Mucosa of stomach (tissue), 1 donor: ENCODE results near the gene KIAA1328.

Source experiments
- H3K27me3 ChIP-seq: one replicate; pipeline ENCODE4 v1.7.0; 2013; ENCODE audit warnings: mild to moderate bottlenecking, low read length; ENCODE audit not compliant: control insufficient read depth, insufficient read depth
- H3K36me3 ChIP-seq: one replicate; pipeline ENCODE4 v1.7.0; 2013; ENCODE audit warnings: low read length; ENCODE audit not compliant: control insufficient read depth, insufficient read depth
- H3K4me1 ChIP-seq: one replicate; pipeline ENCODE4 v1.7.0; 2013; ENCODE audit warnings: mild to moderate bottlenecking, low read length; ENCODE audit not compliant: control insufficient read depth, insufficient read depth
- H3K4me3 ChIP-seq: one replicate; pipeline ENCODE4 v1.7.0; 2013; ENCODE audit warnings: low read length
- H3K9ac ChIP-seq: one replicate; pipeline ENCODE4 v1.7.0; 2013; ENCODE audit warnings: mild to moderate bottlenecking, low read length, moderate library complexity
- H3K9me3 ChIP-seq: one replicate; pipeline ENCODE4 v1.7.0; 2013; ENCODE audit warnings: mild to moderate bottlenecking, low read length, moderate library complexity; ENCODE audit not compliant: control insufficient read depth
- donor health status: Pancreatic carcinoma.

Gene KIAA1328

DNA sequence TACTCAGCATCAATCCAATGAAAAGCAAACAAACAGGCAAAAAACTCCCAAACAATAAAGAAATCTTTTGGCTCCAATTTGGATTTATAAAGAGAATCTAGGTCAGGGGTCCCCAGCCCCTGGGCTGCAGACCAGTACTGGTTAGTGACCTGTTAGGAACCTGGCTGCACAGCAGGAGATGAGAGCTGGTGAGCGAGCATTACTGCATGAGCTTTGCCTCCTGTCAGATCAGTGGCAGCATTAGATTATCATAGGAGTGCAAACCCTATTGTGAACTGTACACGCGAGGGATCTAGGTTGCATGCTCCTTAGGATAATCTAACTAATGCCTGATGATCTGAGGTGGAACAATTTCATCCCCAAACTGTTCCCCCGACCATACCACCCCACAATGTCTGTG lies 102.2 kb downstream of the KIAA1328 start:
- H3K27me3 ChIP-seq = no peaks in the 10 kb centered on the region
- H3K4me3 ChIP-seq = no peak overlapping the region
- H3K9me3 ChIP-seq = no peaks in the 10 kb centered on the region
- no peak overlapping the region for H3K9ac ChIP-seq
- H3K36me3 ChIP-seq = no peaks in the 10 kb centered on the region
- no peaks in the 10 kb centered on the region for H3K4me1 ChIP-seq

DNA sequence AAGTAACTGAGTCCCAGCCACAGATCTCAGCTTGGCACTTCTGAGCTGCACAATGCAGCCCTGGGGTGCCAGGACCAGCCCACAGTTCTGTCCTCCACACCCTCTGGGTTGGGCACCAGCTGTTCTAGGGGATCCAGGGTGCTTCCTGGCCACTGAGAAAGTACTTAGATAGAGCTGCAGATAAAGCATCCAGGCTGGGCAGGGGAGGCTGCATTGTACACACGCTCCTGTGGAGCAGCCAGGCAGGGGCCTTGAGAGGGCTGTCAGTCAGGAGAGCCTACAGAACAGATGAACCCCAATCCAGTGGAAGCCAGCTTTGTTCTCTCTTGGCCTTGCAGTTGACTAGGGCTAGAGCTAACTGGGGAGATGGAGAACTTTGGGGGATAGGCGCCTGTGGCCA lies 104.6 kb downstream of the KIAA1328 start:
- Histone ChIP-seq H3K9ac (no peak overlapping the region), H3K9me3 (no peaks in the 10 kb centered on the region), H3K4me3 (no peak overlapping the region), H3K4me1 (no peaks in the 10 kb centered on the region), H3K27me3 (no peaks in the 10 kb centered on the region), H3K36me3 (no peaks in the 10 kb centered on the region)

DNA sequence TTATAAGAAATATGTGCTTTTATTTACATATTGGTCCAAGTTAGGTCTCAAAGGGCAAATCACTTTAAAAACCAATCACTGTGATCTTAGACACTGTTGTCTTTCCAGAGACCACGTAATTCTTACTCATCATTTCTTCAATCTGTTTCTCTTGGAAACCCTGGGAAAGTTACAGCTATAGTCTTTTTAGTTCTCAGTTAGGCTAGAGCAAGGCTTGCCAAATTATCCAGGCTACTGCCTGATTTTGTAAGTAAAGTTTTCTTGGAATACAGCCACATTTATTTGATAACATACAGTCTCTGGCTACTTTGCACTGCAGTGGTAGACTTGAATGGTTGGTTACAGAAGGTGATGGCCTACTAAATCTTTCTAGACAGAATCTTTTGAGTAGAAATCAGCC lies 106.0 kb downstream of the KIAA1328 start:
- H3K27me3 ChIP-seq = no peaks in the 10 kb centered on the region
- H3K36me3 ChIP-seq = no peaks in the 10 kb centered on the region
- H3K4me1 ChIP-seq = no peaks in the 10 kb centered on the region
- no peak overlapping the region for H3K9ac ChIP-seq
- H3K4me3 ChIP-seq = no peak overlapping the region
- H3K9me3 ChIP-seq = no peaks in the 10 kb centered on the region

DNA sequence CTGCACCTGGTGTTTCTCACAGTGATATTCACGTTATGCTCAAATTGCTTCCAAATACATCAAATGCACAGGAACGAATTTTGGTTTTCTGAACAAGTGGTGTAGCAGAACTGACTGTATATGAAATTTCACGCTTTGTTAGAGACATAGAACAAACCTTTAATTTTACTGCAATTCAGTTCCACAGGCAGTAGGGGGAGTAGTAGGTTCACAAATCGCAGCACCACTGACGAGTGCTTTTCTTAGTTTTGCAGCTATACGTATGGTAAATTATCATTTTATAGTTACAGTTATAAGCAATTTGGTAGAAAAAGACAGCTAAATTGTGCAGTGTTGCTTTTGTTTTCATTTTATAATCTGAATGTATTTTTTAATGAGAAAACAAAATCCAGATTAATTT lies 113.3 kb downstream of the KIAA1328 start:
- no peaks in the 10 kb centered on the region for H3K9me3 ChIP-seq
- no peaks in the 10 kb centered on the region for H3K4me1 ChIP-seq
- H3K36me3 ChIP-seq = no peaks in the 10 kb centered on the region
- H3K4me3 ChIP-seq = no peak overlapping the region
- no peak overlapping the region for H3K9ac ChIP-seq
- no peaks in the 10 kb centered on the region for H3K27me3 ChIP-seq

DNA sequence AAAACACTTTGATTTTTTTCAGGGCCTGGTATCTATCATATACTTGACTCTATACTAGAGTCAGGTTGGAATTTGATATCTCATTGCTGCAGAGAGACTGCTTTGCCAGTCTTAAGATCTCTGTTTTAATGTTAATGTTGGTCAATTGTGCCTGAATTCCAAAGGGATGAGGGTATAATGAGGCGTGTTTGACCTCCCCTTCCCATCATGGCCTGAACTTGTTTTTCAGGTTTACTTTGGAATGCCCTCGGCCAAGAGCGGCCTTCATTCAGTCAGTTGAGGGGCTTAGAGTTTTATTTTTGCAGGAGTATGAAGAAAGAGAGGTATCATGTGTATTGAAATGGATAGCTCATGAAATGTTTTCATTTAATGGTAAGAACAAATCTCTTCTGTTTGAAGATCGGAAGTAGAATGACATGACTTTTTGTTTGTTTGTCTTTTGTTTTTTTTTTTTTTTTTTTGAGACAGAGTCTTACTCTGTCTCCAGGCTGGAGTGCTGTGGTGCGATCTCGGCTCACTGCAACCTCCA lies 119.0 kb downstream of the KIAA1328 start:
- H3K27me3 ChIP-seq = no peaks in the 10 kb centered on the region
- H3K36me3 ChIP-seq = no peaks in the 10 kb centered on the region
- no peak overlapping the region for H3K4me3 ChIP-seq
- no peaks in the 10 kb centered on the region for H3K4me1 ChIP-seq
- no peak overlapping the region for H3K9ac ChIP-seq
- H3K9me3 ChIP-seq = no peaks in the 10 kb centered on the region

DNA sequence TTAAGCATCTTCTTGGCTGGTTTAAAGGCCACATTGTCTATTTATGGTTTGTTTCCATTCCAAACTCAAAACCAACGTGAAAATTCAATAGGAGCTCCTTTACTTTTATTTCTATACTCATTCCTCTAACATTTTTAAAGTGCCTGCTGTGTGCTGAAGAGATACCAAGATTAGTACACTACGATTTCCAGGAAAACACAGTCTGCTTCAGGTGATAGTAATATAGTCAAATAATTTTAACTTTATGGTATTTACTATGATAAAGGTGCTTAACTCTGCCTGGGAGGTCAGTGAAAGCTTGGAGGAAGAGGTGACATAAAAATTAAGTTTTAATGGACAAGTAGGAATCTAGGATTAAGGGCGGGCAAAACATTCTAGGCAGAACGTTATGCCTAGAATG lies 121.4 kb downstream of the KIAA1328 start:
- Histone ChIP-seq H3K4me3 (no peak overlapping the region), H3K36me3 (no peaks in the 10 kb centered on the region), H3K27me3 (no peaks in the 10 kb centered on the region), H3K9ac (no peak overlapping the region), H3K4me1 (no peaks in the 10 kb centered on the region), H3K9me3 (no peaks in the 10 kb centered on the region)

DNA sequence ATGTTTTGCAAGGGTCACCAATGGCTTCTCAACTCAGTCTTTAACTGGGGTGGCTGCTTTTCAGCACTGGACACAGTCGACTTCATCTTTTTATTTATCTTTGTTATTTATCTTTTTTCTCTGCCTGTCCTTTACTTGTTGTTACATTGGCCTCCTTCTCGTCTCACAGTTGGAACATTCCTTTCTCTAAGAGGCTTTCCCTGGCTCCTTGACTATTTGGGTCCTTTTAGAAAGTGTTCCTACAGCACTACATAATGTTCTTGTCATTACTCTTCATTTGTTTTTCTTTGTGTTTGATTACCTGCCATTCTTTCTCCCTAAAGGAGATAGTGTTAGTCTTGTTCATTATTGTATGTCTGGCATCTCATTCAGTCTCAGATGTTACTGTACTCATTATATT lies 122.0 kb downstream of the KIAA1328 start:
- Histone ChIP-seq H3K36me3 (no peaks in the 10 kb centered on the region), H3K27me3 (no peaks in the 10 kb centered on the region), H3K9me3 (no peaks in the 10 kb centered on the region), H3K4me1 (no peaks in the 10 kb centered on the region), H3K4me3 (no peak overlapping the region), H3K9ac (no peak overlapping the region)

DNA sequence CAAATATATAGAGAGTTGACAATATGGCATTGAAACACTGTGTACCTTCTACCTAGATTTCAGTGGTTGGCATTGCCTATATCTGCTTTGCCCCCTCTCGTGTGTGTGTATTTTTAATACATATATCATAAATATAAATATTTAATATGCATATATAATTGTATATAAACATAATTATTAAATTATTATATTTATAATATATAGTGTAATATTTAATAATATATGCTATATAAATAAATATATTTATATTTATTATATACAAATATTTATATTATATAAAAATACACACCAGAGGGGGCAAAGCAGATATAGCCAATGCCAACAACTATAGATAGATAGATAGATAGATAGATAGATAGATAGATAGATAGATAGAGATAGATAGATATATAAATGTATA lies 124.1 kb downstream of the KIAA1328 start:
- Histone ChIP-seq H3K9me3 (no peaks in the 10 kb centered on the region), H3K36me3 (no peaks in the 10 kb centered on the region), H3K9ac (no peak overlapping the region), H3K4me3 (no peak overlapping the region), H3K27me3 (no peaks in the 10 kb centered on the region), H3K4me1 (no peaks in the 10 kb centered on the region)

DNA sequence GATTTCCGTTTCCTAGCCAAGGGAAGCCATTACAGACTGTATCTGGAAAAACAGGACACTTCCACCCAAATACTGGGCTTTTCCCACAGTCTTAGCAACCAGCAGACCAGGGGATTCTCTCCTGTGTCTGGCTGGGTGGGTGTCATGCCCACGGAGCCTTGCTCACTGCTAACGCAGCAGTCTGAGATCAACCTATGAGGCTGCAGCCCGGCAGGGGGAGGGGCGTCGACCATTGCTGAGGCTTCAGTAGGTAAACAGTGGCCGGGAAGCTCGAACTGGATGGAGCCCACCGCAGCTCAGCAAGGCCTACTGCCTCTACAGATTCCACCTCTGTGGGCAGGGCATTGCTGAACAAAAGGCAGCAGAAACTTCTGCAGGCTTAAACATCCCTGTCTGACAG lies 131.1 kb downstream of the KIAA1328 start:
- Histone ChIP-seq H3K9ac (no peak overlapping the region), H3K27me3 (no peaks in the 10 kb centered on the region)

DNA sequence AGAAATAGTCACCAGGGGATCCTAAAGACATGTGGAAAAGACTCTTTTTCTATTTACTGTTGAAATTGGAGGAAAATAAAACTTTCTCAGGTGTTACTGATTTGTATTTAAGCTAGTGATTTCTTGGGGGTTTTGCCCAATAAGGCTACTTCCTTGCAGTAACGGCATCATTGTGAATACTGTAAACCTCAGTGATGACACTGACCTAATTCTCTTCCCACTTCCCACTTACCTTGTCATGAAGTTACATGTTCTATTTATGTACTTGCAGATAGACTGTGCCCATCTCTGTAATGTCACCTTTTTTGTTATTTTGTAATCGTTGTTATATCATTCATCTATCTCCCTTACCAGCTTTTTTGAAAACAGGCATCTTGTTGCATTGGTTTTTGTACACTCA lies 134.5 kb downstream of the KIAA1328 start:
- H3K27me3 ChIP-seq = no peaks in the 10 kb centered on the region
- H3K9ac ChIP-seq = no peak overlapping the region
- peaks cover 5% of the 10 kb centered on the region for H3K36me3 ChIP-seq
- H3K9me3 ChIP-seq = no peaks in the 10 kb centered on the region
- H3K4me1 ChIP-seq = no peaks in the 10 kb centered on the region
- H3K4me3 ChIP-seq = no peak overlapping the region

More for the DNA sequence above, 131.1 kb downstream of the KIAA1328 start:
- Histone ChIP-seq H3K4me1 (no peaks in the 10 kb centered on the region), H3K9me3 (no peaks in the 10 kb centered on the region), H3K36me3 (peaks cover 5% of the 10 kb centered on the region), H3K4me3 (no peak overlapping the region)

DNA sequence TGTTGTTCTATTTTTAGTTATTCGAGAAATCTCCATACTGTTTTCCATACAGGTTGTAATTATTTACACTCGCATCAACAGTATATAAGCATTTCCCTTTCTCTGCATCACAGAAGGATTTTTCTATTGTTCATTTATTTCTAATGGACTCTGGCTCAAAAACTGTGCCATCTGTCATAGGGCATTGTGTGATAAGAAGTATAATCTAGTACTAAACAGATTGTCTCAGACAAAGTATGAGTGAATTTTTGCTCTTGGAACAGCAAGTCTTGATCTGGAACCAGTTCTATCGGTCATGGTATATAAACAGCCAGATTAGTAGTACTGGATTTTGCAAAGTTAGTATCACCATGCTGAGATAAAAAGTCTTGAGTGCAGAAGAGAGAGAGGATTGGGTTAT lies 145.8 kb downstream of the KIAA1328 start:
- Histone ChIP-seq H3K4me3 (no peak overlapping the region), H3K4me1 (no peaks in the 10 kb centered on the region), H3K9ac (no peak overlapping the region), H3K36me3 (no peaks in the 10 kb centered on the region), H3K27me3 (no peaks in the 10 kb centered on the region), H3K9me3 (no peaks in the 10 kb centered on the region)

DNA sequence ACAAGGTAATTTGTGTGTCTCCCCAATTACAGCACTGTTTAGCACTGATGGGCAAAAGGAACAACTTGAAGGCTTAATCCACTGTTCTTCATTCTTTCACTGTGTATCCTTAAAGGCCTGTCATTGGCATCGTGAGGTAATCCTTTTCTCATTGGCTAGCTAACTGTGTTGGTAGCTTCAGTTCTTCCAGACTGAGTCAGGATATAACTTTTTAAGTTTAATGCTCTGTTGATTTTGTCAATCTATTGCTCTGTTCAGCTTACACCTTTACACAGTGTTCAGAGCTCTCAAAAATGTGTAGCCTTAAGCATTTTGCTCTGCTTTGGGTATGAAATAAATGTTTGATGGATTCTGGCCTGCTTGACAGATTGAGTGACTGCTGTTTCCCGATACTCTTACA lies 148.2 kb downstream of the KIAA1328 start:
- Histone ChIP-seq H3K27me3 (no peaks in the 10 kb centered on the region), H3K9ac (no peak overlapping the region)

DNA sequence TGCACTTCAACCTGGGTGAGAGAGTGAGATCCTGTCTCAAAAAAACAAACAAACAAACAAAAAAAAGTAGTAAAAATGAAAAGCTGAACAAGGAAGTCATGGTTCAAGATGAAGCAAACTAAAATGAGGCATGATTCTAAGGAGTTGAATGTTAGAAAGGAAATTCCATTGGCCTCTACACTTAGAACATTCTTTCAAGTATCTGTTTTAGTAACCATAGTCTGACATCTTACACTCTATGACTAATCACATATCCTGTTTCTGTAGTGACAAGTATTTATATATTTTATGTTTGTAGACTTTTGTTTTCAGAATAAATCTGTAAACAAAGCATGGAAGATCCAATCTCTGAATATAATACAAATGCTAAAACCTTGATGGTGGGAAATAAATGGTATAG lies 164.1 kb downstream of the KIAA1328 start:
- H3K4me1 ChIP-seq = no peaks in the 10 kb centered on the region
- no peak overlapping the region for H3K4me3 ChIP-seq
- no peaks in the 10 kb centered on the region for H3K27me3 ChIP-seq
- no peak overlapping the region for H3K9ac ChIP-seq
- no peaks in the 10 kb centered on the region for H3K36me3 ChIP-seq
- no peaks in the 10 kb centered on the region for H3K9me3 ChIP-seq

More for the DNA sequence above, 148.2 kb downstream of the KIAA1328 start:
- Histone ChIP-seq H3K9me3 (no peaks in the 10 kb centered on the region), H3K4me3 (no peak overlapping the region), H3K36me3 (no peaks in the 10 kb centered on the region), H3K4me1 (no peaks in the 10 kb centered on the region)
